LNCaP clone FGC (cell line): ENCODE results near the gene LEMD1.
A peak's percentile ranks its signal among the peaks of the same experiment; 100 is the strongest.

ENCODE experiments used
- DNase-seq: peaks from one replicate; pipeline ENCODE4 v3.0.0-alpha.2; 2011; ENCODE audit warnings: low read depth
- H3K4me3 ChIP-seq: 2 replicates; pipeline ENCODE4 v1.5.1; 2011; ENCODE audit warnings: mild to moderate bottlenecking, low read depth, low read length, control low read depth
- TF ChIP-seq, protein P1 (sequence below): IDR thresholded peaks from 2 replicates; pipeline ENCODE4 v1.5.1; 2012; ENCODE audit warnings: mild to moderate bottlenecking; ENCODE audit not compliant: control insufficient read depth, insufficient read depth; ENCODE audit errors: extremely low read depth

LEMD1 gene

DNA sequence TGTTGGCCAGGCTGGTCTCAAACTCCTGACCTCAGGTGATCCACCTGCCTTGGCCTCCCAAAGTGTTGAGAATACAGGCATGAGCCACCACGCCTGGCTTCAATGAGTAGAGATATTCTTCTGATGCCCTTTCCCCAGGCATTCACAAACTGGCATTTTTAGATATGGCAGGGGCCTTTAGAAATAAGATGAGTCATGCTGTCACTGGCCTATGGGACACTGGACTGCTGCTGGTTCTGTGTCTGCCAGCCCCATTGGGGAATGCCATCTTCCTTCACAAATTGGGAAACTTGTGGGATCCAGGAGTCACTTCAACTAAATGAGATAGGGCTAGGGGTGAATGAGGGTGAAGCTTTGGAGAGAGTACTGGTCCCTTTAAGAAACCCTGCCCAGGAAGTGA, 81.2 kb downstream of the LEMD1 start:
- DNase-seq = no peak
- no peak overlapping the region for H3K4me3 ChIP-seq
- TF ChIP-seq, protein P1, sequence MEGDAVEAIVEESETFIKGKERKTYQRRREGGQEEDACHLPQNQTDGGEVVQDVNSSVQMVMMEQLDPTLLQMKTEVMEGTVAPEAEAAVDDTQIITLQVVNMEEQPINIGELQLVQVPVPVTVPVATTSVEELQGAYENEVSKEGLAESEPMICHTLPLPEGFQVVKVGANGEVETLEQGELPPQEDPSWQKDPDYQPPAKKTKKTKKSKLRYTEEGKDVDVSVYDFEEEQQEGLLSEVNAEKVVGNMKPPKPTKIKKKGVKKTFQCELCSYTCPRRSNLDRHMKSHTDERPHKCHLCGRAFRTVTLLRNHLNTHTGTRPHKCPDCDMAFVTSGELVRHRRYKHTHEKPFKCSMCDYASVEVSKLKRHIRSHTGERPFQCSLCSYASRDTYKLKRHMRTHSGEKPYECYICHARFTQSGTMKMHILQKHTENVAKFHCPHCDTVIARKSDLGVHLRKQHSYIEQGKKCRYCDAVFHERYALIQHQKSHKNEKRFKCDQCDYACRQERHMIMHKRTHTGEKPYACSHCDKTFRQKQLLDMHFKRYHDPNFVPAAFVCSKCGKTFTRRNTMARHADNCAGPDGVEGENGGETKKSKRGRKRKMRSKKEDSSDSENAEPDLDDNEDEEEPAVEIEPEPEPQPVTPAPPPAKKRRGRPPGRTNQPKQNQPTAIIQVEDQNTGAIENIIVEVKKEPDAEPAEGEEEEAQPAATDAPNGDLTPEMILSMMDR = no peak

DNA sequence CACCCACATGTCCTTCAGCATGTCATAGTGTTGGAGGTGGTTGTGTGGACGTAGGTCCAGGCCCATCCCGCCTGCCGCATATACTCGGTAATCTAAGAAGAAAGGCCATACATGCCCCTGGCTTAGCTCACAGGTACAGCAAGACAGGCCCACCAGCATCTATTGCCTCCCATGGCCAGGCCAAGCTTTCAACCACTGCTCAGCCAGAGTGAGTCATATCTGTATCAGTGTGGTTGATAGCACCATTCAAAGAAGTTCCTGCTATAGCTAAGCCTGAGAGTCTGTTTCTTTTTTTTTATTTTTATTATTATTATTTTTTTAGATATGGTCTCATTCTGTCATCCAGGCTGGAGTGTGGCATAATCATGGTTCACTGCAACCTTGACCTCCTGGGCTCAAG, 82.1 kb downstream of the LEMD1 start:
- H3K4me3 ChIP-seq = no peak overlapping the region
- no peak for DNase-seq
- TF ChIP-seq, protein P1 = no peak

DNA sequence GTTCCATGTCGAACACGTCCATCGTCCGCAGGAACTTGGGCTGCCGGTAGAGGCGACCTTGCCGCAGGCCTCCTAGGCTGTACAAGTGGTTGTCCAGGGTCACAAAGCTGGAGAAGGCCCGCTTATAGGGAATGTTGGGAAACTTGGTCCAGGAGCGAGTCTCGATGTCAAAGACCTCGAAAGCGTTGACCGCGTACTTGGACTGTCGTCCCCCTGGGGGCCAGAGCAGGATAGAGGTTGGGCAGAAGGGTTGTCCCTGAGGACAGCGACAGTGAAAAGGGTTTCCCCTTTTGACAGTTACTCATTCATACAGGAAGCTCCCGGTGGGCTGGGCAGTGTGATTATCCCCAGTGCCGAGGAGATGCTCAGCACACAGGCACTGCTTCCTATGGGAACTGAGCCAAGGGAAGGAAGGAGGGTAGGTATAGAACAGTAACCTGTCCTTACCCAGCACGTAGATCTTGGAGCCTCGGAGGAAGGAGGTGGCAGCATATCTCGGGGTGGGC, 82.6 kb downstream of the LEMD1 start:
- no peak for DNase-seq
- TF ChIP-seq, protein P1 = no peak
- H3K4me3 ChIP-seq = no peak overlapping the region

DNA sequence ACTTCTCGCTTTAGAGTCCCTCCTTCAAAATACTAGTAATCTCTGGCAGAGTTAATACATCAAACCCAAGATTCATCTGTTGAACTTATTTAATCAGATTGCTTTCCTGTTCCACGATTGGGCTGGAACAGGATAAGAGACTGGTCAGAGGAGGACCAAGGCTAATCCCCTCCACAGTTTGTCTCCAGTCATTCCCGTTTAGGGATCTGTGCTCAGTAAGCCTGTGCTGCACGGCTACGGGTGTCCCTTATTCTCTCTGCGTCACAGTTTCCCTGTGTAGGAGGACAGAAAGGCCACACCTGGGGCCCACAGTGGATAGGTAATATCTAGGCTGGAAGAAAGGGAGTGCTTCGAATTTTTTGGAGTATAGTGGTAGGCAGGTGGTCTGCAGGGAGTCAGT, 83.8 kb downstream of the LEMD1 start:
- H3K4me3 ChIP-seq = no peak overlapping the region
- DNase-seq = no peak
- TF ChIP-seq, protein P1 = no peak

DNA sequence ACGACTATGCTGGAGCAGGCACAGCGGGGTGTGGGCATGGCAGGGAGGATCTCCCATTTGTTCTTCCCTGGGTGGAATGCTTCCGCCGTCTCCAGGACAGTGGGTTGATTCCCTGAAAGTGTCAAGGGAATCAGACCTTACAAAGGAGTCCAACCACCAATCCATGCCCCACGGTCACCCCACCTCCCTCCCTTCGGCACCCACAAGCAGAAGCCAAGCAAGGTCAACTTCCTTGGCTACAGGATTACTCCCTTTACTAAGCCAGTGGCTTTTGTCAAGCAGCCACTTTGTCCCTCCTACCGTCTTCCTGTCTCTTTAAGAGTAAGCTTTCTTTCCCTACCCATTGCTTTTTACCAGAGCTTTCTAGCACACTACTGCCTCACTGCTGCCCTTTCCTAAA, 84.4 kb downstream of the LEMD1 start:
- no peak overlapping the region for H3K4me3 ChIP-seq
- TF ChIP-seq, protein P1 = no peak
- no peak for DNase-seq

DNA sequence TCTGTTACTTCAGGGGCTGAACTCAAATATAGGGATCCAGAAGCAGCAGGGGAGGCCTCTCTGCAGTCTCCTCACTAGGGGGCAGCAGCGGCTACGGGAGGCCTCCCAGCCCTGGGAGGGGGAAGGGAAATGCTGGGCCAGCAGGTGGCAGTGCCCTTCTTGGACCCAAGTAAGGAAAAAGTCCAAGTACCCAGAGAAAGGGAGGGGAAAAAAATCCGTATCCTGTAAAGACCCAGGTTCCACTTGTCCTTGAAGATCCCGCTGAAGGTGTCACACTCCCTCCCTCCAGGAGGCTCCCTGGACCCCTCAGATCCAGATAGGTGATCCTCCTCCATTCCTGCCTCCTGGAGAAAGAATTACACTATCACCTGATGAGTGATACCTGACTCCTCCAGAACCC, 86.2 kb downstream of the LEMD1 start:
- TF ChIP-seq, protein P1 = peak; percentile 100
- DNase-seq = peak; percentile 58
- H3K4me3 ChIP-seq = no peak overlapping the region

DNA sequence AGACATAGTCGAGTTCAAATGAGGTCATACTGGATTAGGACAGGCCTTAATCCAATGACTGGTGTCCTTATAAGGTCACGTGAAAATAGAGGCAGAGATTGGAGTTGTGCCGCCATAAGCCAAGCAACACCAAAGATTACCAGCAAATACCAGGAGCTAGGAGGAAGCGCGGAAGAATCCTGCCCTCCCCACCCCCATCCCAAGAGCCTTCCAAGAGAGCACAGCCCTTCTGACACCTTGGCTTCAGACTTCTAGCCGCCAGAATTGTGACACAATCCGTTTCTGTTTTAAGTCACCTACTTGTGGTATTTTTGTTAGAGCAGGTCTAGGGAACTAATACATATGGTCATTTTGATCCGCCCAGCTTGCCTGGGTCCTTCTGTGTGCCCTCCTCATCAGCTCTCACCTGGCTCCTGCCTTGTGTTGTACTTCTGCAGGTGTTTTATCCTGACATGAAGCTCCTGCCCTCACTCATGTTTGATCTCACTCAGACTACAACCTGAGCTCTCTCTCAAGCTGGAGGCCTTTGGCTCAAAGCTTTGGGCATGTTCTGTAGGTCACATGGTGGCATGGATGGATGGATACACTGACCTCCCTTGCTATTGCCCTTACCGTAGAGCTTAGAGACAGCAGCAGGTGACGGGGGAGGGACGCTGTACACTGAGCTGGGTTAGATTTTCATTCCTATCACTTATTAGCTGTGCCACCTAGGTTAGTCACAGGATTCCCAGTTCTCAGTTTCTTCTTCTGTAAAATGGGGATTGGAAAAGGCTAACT, 89.7 kb downstream of the LEMD1 start:
- TF ChIP-seq, protein P1 = no peak
- no peak overlapping the region for H3K4me3 ChIP-seq
- no peak for DNase-seq
